GOT3 (cell line): Measurements from ENCODE around the gene ASPDH.

Source experiments
- DNase-seq: peaks from one replicate; lab custom pipeline; 2025; ENCODE audit warnings: mixed read lengths; lab: John Stamatoyannopoulos, UW

Gene ASPDH

DNA sequence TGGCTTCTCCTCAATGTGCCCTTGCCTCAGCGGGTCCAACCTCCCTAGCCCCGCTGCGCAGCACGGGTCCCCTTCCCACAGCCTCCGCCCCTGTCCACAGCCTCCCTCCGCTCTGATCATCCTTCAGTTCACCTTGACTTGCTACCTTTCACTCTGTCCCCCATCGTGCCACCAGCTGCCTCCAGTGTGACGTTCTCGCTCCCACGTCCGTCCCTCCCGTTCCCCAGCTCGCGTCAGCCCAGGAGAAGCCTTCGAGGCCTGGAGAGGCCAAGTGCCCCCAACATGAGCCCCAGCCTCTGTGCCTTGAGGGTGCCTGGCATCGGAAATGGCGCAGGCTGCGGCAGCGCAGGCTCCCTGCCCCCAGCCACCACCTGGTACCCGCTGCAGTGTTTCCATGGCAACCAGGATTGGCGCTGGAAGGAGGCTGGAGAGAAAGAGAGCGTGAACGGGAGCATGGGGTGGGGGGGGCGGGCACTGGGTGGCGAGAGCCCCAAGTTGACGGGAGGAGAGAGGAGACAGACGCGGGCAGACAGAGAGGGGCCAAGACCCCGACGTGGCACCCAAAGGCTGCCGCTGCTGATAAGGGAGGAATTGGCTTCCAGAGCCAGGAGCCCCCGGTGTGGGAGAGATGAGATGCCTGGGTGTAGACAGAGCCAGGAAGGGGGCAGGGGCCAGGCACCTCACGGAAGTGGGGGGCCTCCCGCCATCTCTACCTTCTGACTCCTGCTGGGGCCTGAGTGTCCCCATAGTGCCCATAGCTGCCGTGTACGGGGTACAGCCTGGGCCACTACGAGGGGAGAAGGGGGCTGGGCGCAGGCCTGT is 844 bp upstream of the ASPDH start:
- no peak for DNase-seq

DNA sequence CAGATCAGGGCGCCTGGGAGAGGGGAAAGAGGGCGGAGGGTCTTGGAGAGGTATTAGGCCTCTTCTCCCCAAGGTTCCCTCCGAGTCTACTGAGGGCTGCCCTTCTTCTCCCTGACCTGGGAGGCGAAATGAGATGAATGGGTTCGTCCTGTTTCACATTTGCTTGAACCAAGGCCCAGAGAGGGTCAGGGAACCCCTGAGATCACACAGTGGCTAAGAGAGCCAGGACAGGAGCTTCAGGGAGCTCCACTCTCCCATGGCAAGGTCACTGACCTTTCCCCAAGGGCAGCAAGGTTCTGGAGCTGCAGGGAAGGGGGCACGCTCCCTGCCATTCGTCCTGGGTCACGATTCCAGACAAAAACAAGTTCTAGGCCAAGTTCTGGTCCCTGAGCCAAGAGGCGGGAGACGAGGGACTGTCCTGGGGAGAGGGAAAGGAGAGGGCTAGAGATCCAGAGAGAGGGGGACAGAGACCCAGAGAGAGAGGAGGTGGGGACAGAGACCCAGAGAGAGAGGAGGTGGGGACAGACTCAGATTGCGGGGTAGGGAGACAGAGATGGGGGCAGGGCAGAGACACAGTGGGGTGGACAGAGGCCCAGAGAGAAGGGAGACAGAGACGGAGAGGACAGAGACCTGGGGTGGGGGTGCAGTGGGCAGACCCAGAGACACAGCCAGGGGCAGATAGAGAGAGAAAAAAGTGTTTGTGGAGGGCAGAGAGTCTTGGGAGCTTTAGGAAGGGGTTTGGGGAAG is 541 bp downstream of the ASPDH start:
- no peak for DNase-seq

DNA sequence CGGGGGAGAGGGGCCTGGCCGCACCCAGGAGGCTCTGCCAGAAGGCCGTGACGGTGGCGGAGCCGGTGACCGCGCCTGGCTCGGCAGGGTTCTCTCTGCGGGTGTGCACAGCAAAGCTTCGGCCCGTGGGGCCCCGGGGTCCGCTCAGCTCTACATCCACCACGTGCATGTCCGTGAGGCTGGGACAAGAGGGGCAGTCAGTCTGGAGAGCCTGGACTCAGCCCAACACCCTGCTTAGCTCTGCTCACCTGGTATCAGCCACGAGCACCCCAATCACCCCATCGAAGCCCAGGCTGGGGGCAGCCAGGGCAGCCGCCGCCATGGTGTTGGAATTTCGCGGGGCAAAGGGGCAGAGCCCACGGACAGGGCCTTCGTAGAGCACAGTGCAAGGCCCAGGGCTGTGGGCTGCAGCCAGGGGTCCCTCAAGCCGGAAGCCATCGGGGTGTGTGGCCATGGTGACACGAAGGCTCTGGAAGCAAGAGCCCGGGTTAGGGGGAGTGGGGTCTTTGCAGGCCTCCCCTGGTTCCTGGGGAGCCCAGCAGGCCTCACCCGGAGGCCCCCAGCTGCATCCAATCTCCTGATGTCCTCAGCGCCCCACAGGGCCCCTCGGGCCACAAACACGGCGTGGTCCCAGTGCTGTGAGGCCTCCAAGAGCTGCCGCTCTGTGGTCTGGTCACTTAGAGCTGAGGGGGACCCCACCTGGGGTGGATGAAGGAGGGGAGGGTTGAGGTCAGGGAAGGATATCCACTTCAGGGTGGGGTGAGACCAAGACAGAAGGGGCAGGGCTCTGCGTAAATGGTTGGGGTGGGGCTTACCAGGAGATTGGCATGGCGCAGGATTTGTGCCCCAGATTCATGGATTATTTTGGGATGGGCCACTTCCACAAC is 1.4 kb downstream of the ASPDH start:
- no peak for DNase-seq

DNA sequence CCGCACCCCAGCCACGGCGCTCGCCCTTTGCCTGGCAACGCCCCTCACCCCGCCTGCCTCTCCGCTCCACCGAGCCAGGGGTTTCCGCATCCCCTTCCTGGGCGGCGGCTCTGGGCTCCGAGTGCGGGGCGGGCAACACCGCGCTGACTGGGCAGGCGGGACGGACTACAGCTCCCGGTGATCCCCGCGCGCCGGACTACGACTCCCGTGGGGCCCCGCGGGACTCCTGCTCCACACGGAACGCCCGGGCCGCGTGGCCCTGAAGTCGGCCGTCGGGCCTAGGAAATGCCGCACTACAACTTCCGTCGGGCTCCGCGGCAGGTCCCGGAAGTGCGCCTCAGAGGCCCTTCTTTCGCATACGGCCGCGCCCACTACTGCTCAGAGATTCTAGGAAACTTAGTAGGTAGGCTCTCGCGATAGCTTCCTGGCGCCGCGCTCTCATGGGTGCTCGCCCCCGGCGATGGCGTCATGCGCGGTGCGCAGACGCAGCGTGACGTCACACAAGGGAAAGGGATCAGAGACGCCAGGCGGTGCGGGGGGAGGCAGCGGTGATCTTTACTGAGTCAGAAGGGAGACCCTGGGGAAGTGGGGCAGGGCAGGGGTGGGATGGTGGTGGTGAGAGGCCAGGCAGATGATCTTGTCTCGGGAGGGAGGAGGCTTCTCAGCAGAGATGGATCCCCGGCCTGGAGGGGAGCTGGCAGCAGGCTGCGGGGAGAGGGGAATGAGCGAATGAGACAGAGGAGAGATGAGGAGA is 2.5 kb downstream of the ASPDH start, which contains the start of gene JOSD2:
Gene JOSD2, minus strand, starts transcription at position 123 of the 754 bp plus-strand sequence. CDS start 760 bp downstream, outside the sequence.
- DNase-seq = peak; percentile 94

DNA sequence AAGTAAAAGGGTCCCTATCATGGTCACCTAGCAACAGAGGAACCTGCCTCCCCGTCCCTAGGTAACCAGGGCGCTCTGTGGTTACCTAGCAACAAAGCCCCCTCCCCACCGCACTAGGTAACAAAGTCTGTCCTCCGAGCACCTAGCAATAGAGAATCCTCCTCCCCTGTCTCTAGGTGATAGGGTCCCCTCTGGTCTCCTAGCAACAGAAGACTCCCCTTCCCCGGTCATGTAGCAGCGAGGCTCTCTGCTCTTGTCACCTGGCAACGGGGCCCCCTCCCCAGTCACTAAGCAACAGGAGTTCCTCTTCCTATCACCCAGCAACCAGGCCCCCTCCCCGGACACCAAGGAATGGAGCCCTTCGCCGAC is 3.0 kb downstream of the ASPDH start:
- DNase-seq = no peak

DNA sequence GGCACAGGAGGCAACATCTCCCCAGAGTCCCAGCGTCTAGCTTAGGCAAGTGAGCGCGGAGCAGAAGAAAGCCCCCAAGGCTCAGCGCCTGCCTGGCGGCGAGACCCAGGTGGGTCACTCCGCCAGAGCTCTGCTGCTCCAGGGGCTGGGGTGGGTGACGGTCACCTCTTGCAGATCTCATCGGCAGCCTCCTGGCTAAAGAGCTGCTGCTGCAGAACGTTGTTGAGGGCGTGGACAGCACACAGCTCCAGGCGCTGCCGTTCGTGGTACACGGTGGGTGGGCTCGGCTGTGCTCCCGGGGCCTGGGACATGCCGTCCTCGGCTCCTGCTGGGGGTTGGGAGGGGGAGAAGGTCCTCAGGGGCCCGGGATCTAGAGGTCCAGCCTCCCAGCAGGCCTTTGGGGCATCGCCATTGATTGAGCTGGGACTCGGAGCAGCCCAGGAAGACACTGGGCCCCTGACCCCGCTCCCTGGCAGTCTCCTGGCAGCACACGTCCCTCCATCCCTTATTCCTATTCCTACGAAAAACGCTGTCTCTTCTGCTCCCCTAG is 3.5 kb downstream of the ASPDH start:
- no peak for DNase-seq

DNA sequence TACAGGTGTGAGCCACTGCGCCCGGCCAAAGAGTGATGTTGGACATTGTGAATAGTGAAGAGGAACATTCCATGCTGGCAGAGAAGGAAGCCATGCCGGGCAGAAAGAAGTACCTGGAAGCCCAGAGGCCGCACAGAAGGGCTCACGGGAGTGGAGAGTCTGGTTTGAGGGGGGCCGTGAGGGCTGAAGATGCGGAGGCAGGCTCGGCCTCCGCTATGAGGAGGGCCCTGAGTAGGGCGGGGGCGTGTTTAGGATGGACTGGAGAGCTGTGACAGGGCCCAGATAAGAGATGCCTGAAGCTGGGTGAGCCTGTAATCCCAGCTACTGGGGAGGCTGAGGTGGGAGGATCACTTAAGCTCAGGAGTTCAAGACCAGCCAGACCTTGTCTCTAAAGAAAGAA is 4.3 kb downstream of the ASPDH start:
- DNase-seq = no peak

DNA sequence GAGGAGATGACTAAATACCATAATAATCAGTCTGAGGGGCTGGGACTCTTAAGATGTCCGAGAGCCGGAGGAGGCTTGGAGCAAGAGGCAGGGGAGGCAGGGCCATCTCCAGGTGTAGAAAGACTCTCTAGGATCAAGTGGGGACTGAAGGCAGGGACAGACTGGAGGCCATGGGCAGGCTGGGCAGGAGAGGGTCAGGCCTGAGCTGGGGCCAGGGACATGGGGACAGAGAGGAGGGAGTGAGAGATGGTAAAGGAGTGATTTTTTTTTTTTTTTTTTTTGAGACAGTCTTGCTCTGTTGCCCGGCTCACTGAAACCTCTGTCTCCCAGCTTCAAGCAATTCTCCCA is 4.9 kb downstream of the ASPDH start:
- no peak for DNase-seq

DNA sequence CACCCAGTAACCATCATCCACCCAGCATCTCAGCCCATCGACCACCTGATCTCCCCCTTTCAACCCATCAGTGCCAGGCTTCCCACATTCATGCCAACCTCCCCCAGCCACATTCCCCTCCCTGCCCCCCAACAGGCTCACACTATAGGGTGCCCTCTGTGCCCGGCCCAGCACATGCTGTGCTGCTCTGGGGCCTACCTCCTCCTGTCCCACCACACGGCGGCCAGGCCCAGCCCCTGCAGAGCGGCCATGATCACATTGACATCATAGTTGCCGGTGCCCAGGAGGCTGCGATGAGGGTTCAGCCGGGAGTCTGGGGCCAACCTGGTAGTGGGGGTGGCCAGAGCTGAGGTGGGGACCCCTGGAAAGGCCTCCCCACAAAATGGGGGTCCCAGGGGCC is 6.3 kb downstream of the ASPDH start:
- DNase-seq = no peak

DNA sequence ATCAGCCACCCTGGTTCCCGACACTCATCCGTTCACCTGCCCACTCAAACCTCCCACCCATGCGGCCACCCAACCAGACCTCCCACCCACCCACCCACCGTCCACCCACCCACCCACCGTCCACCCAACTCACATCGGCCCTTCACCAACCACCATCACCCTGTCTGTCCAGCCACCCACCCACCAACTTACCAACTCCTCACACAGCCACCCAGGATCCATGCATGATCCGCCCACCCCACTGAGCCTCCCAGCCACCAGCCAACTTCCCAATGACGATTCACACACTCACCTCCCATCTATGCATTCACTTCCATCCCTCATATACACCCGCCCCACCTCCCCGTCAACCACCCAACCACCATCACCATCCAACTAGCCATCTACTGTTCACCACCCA is 7.0 kb downstream of the ASPDH start:
- DNase-seq = no peak

DNA sequence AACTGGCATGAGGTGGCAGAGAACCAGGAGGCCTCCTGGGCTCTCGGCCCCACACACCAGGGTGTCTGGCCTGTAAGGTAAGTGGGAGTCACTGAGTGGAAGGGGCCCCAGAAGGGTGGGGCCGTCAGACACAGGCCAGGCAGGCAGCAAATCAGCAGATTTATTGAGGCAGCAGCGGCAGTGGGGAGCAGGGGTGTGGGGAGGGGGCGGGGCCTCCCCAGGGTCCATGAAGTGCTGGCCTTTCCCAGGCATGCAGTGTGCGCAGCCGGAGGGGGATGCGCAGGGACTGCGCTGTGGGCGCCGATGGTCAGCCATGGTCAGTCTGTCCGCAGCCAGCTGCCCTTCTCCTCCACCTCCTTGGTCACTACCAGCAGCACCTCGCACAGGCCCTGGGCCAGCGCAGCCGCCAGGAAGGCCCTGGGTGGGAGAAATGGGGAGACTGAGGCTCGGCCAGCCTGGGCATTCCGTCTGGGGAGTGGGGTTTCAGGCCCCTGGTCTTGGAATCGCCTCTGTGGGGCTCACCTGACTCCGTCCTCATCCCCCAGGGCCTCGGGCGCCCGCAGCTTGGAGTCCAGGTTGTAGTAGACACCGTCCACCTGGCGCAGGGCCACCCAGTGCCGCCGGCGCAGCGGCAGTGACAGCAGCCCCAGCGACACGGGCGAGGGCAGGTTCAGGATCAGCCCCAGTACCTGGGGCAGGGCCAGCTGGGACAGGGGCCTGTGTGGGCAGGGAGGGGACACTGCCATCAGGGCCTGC is 7.7 kb downstream of the ASPDH start:
- no peak for DNase-seq

DNA sequence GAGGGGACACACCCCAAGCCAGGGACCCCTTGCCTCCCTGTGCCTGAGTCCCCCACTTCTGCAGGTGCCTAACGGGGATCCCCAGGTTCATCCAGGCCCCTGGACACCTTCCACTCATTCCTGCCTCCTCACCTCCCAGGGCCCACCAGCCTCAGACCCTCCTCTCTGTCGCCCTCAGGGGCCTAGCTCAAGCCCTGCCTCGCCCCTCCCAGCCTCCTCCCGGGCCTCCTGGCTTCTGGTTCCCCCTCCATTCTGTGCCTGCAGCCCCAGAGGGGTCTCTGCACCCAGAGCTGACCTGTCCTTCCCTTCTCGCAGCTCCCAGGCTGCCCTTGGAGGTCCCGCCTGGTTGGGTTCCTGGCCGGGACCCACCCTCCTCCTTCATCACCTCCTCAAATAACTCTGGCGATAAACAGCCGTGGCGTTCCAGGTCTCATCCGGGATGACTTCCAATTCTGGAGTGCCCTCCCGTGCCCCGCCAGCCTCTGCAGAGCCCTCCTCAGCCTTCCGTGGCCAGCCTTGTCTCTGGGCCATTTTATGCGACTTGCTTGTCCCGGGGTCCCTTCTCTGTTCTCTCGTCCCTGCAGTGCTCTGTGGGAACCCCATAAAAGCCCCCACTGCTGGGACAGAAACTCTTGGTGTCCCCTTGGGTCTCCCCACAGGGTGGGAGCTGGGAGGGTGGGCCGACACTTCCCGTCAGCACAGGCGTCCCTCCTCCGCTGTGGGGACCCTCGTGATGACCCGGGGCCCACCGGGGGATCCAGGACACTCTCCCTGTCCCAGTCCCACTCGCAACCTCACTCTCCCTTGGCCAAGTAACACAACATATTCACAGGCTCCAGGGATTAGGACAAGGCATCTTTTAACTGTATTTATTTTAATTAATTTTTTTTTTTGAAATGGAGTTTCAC is 11.9 kb downstream of the ASPDH start:
- no peak for DNase-seq

DNA sequence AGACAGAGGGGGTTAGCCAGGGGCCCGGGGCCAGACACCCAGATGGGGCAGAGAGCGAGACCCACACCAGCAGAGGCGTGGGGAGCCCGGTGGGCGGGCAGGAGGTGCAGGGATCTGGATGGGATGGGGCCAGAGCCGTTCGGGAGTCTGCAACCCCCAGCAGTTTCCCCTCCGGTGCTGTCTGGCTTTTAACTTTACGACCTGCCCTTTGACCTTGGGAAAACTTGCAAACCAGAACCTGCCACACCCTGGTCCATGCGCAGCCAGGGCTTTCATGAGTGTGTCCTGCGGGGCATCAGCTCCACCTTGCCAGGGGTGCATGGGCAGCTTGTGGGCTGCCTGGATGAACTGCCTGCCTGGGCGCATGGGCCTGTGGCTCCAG is 12.5 kb downstream of the ASPDH start:
- DNase-seq = no peak

DNA sequence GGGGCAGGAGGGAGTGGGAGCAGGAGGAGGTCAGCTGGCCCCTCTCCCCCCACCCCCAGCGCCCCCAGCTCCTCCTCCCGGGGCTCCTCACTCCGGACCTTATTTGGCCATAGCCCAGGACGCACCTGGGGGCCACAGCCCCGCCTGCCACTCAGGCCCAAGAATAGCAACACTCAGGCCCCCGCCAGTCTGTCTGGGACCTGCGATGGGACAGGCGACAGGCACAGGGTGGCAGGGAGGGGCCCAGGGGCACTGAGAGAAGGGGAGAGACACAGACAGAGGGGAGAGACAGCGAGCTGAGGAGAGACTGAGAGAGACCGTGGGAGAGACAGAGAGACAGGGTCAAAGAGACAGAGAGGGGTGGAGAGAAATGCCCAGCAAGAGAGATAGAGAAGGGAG is 13.0 kb downstream of the ASPDH start:
- no peak for DNase-seq

DNA sequence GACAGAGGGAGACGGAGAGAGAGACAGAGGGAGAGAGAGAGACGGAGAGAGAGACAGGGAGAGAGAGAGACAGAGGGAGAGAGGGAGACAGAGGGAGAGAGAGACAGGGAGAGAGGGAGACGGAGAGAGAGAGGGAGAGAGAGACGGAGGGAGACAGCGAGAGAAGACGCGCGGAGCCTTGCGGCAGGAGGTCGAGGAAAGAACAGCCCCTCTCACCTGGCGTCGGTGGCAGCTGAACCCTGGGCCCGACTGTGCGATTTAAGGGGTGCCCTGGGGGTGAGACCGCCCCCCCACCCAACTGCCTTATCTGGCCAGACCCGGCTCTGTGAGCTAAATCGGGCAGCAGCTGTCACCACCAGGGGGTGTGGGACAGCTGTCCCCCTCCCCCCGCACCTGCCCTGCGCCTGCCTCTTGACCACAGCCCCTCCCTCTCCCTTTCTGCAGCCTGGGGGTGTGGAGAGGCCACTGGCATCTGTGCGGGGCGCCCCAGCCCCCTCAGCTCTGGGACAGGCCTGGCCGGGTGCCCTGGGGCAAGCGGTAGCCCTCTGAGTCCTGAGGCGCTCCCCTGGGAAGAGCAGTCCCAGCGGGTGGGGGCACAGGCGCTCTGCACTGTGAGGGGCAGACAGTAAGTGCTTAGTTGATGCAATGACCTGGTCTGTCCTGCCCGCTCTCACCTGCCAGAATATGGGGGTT is 13.5 kb downstream of the ASPDH start:
- no peak for DNase-seq

DNA sequence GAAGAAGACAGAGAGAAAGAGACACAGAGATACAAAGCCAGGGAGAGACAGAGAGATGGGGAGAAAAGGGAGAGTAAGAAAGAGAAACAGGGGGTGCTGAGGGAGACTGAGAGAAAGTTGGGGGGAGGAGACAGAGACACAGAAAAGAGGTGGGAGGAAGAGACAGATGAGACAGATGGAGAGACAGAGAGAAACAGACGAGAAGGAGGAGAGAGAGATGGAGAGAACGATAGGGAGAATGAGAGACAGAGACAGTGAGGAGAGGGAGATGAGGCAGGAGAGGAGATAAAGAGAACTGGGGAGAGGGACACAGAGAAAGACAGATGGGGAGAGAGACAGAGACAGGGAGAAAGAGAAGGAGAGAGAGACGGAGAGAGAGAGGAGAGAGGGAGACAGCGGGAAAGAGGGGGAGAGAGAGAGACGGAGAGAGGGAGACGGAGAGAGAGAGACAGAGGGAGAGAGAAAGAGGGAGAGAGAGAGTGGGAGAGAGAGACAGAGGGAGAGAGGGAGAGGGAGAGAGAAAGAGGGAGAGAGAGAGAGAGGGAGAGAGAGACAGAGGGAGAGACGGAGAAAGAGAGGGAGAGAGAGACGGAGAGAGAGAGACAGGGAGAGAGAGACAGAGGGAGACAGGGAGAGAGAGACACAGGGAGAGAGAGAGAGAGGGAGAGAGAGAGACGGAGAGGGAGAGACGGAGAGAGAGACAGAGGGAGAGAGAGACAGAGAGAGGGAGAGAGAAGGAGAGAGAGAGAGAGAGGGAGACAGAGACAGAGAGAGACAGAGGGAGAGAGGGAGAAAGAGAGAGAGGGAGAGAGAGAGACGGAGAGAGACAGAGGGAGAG is 15.3 kb downstream of the ASPDH start:
- DNase-seq = no peak

DNA sequence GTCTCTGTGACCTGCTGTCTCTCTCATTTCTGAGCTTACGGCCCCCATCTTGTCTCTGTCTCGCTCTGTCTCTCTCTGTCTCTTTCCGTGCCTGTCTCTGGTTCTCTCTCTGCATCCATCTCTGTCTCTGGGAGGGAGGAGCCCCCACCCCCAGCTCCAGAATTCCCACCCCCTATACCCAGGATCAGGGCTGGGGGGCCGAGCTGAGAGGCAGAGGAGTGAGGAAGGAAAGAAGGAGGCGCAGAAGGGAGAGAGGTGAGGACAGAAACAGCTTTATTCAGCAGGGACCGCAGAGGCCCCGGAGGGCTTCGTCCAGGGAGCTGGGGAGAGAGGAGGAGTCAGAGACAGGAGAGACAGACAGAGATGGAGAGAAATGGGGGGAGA is 16.7 kb downstream of the ASPDH start:
- no peak for DNase-seq
